IgD-negative memory B cell (primary cell): ENCODE measurements around the gene TAF1D. TPM values are rescaled to one million over a fixed set of nuclear protein-coding genes. Genes with fewer than 3 reads are reported as not detected.

Experiments used
- H3K27ac Mint-ChIP-seq, 3 donors: one replicate each; pipeline ENCODE4 v1.8.0; 2020 to 2022; ENCODE audit warnings: mild to moderate bottlenecking in 3 of 3, mixed read lengths in 3 of 3, moderate library complexity in 1 of 3
- H3K27me3 Mint-ChIP-seq: one replicate; pipeline ENCODE4 v1.8.0; 2021; ENCODE audit warnings: mixed read lengths
- H3K36me3 Mint-ChIP-seq: one replicate; pipeline ENCODE4 v1.8.0; 2020; ENCODE audit warnings: mild to moderate bottlenecking, mixed read lengths
- H3K4me1 Mint-ChIP-seq, 3 donors: one replicate each; pipeline ENCODE4 v1.8.0; 2020 to 2022; ENCODE audit warnings: mixed read lengths in 3 of 3, mild to moderate bottlenecking in 1 of 3
- H3K4me3 Mint-ChIP-seq, 4 donors: one replicate each; pipeline ENCODE4 v1.8.0; 2020 to 2022; ENCODE audit warnings: mild to moderate bottlenecking in 4 of 4, mixed read lengths in 4 of 4, moderate library complexity in 3 of 4
- H3K9me3 Mint-ChIP-seq, 3 donors: one replicate each; pipeline ENCODE4 v1.8.0; 2020 to 2021; ENCODE audit warnings: mixed read lengths in 3 of 3, mild to moderate bottlenecking in 1 of 3
- polyA plus RNA-seq: library from polyadenylated mRNA; unstranded; fragments of 300-500 nt; fragmentation: Illumina TruSeq; gene quantifications from one replicate; pipeline ENCODE4 v1.2.3, GENCODE V29; 2021

Gene TAF1D
- polyA plus RNA-seq, 1 donor from 2014 or later, result 33.4 TPM

DNA sequence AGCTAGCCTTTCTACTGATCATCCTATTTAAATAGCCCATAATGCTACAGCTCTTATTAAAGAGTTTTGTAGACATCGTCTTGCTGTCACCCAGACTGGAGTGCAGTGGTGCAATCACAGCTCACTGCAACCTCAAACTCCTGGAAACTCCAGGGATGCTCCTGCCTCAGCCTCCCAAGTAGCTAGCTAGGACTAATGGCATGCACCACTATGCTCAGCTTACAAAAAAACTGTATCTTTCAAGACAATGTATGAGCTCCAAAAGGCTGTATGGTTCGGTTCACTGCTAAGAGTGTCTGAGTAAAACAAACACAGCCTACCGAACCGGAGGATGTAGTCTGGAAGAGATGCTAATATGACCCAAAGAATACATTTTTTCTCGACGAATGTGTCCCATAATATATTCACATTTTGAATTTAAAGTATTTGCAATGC is 2.6 kb downstream of the TAF1D start:
- Mint-ChIP-seq H3K9me3 (no peaks in the 10 kb centered on the region), H3K4me1 (peaks cover 49 to 61% (median 58%) of the 10 kb centered on the region in 3 donors), H3K27me3 (peaks cover 2% of the 10 kb centered on the region), H3K27ac (peak overlapping the region; percentile 75 to 100 (median 96)), H3K36me3 (peaks cover 8% of the 10 kb centered on the region), H3K4me3 (peak overlapping the region; percentile 97 to 100 (median 100))

DNA sequence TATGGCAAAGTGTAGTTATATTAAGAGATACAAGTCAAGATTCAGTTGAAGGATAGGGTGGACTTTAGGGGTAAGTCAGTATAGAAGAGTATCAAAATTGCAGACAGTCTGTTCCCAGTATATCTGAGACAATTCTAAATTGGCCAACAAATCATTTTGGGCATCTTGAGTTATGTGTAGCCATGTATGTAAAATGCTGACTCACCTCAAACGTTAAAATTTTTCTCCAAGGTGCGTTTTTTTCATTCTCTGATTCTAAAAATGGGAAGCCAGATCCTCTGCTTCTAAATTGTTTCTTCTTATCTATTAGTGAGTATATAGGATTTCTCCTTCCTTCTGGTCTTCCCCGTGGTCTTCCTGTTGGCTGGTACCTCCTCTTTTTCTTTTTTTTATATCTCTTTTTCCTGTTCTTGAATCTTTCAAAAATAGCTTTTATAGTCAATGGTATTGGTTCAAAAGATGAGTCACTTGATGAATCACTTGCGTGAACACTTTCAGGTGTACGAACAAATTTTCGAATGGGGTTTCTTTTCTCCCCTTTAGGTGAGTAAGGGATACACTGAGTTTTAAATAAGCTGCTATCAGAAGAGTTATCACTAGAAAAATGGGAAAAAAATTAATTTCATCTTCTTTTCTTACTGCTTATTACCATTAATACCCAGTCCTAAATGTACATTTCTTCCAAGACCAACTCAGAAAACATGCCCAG is 3.2 kb downstream of the TAF1D start:
- peaks cover 2% of the 10 kb centered on the region for H3K27me3 Mint-ChIP-seq
- peak overlapping the region; percentile 82 to 100 (median 98) for H3K4me3 Mint-ChIP-seq
- peak overlapping the region; percentile 74 to 96 (median 75) for H3K27ac Mint-ChIP-seq
- peaks cover 49 to 66% (median 62%) of the 10 kb centered on the region in 3 donors for H3K4me1 Mint-ChIP-seq
- H3K9me3 Mint-ChIP-seq, result no peaks in the 10 kb centered on the region
- H3K36me3 Mint-ChIP-seq, result peaks cover 8% of the 10 kb centered on the region

DNA sequence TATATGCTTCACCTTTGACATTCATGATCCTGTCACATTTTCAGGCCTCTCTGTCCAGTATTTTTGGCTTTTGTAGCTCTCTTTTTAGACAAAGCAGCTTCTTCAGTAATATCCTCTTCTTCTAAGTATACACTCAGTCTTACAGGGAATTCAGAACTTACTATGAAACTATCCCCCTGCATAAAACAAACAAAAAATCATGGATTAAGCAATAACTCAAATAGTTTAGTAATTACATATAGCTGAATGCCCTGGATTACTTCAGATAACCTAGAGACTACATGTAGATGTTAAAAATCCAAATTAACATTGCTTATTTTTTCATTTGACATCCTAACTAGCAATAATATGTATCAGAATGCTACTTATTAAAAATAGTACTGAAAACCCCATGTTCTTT is 5.2 kb downstream of the TAF1D start:
- Mint-ChIP-seq H3K27ac (peak overlapping the region in 2 of 3 donors; percentile 85 to 96), H3K36me3 (peaks cover 10% of the 10 kb centered on the region)

DNA sequence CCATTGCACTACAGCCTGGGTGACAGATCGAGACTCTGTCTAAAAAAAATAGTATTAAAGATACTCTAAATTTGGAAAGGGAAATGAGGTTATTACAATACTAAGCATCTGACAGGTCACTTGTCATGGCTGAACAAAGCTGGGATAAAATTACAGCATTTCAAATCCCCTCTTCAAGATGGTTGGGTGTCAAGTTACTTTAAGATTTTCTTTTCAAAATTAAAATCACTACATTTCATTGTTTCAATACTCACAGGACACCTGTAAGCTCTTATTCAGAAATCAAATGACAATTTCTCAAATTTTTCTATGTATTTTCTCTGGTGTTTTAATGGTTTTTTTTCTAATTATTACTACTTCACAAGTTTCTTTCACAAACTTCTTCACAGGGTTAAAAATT is 5.7 kb downstream of the TAF1D start:
- Mint-ChIP-seq H3K27ac (peak overlapping the region; percentile 39 to 96 (median 42)), H3K4me1 (peaks cover 45 to 63% (median 60%) of the 10 kb centered on the region in 3 donors), H3K9me3 (no peaks in the 10 kb centered on the region), H3K27me3 (peaks cover 2% of the 10 kb centered on the region), H3K36me3 (peaks cover 10% of the 10 kb centered on the region), H3K4me3 (no peak overlapping the region)

More for the DNA sequence above, 5.2 kb downstream of the TAF1D start:
- H3K9me3 Mint-ChIP-seq, result no peaks in the 10 kb centered on the region
- peaks cover 45 to 64% (median 62%) of the 10 kb centered on the region in 3 donors for H3K4me1 Mint-ChIP-seq
- peaks cover 2% of the 10 kb centered on the region for H3K27me3 Mint-ChIP-seq
- H3K4me3 Mint-ChIP-seq, result no peak overlapping the region

DNA sequence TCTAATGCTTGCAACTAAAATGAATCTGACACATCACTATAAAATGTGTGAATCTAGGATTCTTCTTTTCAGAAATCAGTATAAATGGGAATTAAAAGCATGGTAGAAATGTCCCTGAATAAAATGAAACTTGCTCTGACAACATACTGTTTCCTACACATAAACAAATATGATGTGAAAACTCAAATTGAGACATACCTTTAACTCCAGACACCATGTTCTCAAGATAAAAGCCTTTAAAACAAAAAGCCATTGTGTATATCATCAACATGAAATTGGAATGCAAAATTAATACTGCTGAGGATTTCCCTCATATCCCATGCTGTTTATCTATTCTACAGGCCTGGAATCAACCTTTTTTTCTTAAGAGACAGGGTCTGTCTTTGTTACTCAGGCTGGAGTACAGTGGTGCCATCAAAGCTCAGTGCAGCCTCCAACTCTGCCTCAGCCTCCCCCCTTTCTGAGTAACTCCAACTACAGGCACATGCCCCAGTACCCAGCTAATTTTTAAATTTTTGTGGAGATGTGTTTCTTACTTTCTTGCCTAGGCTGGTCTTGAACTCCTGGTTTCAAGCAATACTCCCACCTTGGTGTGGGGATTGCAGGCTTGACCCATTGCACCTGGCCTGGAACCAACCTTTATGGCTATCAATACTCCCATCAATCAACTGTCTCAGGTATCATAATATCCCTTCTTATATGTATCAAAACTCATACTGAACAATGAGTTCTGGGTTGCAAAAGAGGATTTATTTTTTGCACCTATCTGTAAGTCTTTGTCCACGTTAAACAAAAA is 6.7 kb downstream of the TAF1D start:
- Mint-ChIP-seq H3K9me3 (no peaks in the 10 kb centered on the region), H3K4me3 (peak overlapping the region in 2 of 4 donors; percentile 5 to 45), H3K4me1 (peaks cover 37 to 55% (median 55%) of the 10 kb centered on the region in 3 donors), H3K27ac (peak overlapping the region; percentile 23 to 81 (median 63)), H3K36me3 (peaks cover 5% of the 10 kb centered on the region), H3K27me3 (peaks cover under 1% of the 10 kb centered on the region)

DNA sequence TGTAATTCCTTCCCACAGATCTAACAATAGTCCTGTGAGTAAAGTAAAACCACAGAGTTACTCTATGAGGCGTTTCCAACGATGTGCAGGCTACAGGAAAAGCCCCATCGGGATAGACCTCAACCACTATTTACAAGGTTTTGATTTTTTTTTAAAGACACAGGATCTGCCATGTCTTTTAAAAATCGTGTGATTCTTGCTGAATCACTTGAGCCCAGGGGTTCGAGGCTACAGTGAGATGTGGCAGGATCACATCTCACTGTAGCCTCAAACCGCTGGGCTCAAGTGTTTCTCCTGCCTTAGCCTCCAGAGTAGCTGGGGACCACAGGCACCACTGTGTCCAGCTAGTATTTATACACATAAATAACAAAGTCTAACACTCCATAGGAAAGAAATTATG is 7.8 kb downstream of the TAF1D start:
- Mint-ChIP-seq H3K9me3 (no peaks in the 10 kb centered on the region), H3K27me3 (no peaks in the 10 kb centered on the region), H3K4me3 (no peak overlapping the region)

DNA sequence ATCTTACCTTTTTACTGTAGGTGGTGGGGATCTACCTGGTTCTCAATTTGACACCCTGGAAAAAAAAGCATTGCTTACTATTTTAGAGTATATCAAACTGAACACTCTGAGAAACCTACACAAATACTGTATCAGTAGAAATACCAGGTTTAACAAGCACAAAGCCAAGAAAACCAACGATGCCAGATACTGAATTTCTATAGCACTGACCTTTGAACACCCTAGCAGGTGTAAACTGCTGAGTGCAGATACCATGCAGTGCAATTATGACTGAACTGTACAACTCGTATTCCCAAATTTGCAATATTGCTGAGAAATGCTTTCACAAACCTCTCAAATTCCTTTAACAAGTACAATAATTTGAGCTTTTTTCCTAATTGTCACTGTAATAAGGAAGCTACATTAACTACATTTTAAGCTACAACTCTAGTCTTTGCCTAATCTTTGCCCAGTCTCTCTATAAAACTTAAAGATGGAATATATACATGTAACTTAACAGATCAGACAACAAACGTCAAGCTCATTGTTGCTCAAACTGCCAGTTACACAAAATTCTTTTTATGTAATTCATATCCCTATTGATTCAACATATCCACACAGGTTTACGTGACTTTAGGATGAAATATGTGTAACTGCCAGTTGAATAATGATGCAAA is 8.9 kb downstream of the TAF1D start:
- H3K4me1 Mint-ChIP-seq, result peaks cover 19 to 41% (median 35%) of the 10 kb centered on the region in 3 donors
- peak overlapping the region in 1 of 4 donors; percentile 29 for H3K4me3 Mint-ChIP-seq
- H3K27me3 Mint-ChIP-seq, result no peaks in the 10 kb centered on the region
- peak overlapping the region in 2 of 3 donors; percentile 71 to 85 for H3K27ac Mint-ChIP-seq
- peaks cover 6% of the 10 kb centered on the region for H3K36me3 Mint-ChIP-seq
- no peaks in the 10 kb centered on the region for H3K9me3 Mint-ChIP-seq

More for the DNA sequence above, 7.8 kb downstream of the TAF1D start:
- H3K36me3 Mint-ChIP-seq, result peaks cover 3% of the 10 kb centered on the region
- peak overlapping the region in 2 of 3 donors; percentile 76 to 81 for H3K27ac Mint-ChIP-seq
- H3K4me1 Mint-ChIP-seq, result peaks cover 26 to 45% (median 43%) of the 10 kb centered on the region in 3 donors

DNA sequence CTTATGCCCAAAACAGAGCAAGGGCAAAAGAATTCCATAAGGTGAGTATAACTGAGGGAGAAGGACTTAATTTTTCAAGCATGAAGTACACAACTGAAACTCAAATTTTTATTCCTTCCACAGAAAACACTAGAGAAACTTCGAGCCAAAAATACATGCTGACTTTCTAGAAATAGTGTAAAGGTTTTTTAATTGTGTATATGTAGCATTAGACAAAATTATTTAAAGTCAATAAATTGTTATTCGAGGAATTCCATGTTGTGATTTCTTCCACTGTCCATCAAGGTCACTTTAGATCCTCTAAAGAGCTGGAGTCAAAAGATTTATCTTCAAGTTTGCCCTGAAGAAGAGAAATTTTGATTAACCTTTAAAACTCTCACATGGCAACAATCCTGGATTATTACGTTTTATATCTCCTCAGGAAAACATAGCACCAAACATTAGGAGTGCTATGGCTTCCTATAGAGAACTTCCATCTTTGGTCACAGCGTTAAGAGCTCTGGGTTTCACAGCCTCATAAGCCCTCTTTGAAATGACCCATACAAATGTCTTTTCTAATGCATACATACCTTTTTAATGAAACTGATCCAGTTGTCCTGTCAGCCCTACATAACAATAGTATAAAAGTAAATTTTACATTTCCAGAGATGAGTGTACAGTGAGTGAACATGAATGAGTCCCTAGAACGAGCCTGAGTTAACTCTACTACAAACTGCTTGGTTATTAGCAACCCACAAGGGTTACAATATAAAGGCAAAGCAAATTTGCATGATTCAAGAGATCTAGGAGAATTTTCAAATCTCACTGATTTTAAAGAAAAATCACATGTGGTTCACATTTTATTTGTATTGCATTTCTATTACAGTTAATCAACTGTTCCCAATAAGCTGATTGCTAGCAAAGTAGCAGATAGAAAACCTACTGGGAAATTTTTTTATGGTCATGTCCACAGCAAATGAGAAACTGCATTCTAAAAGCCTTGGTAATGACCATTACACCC is 10.9 kb downstream of the TAF1D start:
- Mint-ChIP-seq H3K4me3 (no peak overlapping the region), H3K36me3 (peaks cover 6% of the 10 kb centered on the region), H3K9me3 (no peaks in the 10 kb centered on the region), H3K27ac (peak overlapping the region in 1 of 3 donors; percentile 41), H3K4me1 (peaks cover 15 to 28% (median 24%) of the 10 kb centered on the region in 3 donors), H3K27me3 (no peaks in the 10 kb centered on the region)

DNA sequence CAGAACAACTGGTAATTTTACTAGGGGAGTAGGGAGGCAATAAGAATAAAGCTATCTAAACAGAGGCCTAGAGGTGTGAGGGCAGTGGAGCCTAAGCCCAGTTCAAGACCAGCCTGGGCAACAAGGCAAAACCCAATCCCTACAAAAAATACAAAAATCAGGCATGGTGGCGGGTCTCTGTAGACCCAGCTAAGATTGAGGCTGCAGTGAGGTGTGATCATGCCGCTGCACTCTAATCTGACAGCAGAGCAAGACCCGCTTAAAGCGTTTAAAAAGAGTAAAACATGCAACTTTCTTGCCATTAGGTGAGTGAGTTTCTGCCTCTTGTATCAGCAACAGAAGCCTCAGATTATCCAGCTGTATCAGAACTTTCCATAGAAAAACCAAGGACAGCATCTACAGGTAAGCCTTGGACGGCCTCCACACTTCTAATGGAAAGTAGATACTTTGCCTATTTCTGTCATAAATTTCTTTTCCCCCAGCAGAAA is 12.1 kb downstream of the TAF1D start:
- no peaks in the 10 kb centered on the region for H3K9me3 Mint-ChIP-seq
- H3K27me3 Mint-ChIP-seq, result no peaks in the 10 kb centered on the region
- peak overlapping the region in 2 of 3 donors; percentile 16 to 24 for H3K27ac Mint-ChIP-seq
- peaks cover 9 to 18% (median 12%) of the 10 kb centered on the region in 3 donors for H3K4me1 Mint-ChIP-seq
- peaks cover 6% of the 10 kb centered on the region for H3K36me3 Mint-ChIP-seq
- no peak overlapping the region for H3K4me3 Mint-ChIP-seq

DNA sequence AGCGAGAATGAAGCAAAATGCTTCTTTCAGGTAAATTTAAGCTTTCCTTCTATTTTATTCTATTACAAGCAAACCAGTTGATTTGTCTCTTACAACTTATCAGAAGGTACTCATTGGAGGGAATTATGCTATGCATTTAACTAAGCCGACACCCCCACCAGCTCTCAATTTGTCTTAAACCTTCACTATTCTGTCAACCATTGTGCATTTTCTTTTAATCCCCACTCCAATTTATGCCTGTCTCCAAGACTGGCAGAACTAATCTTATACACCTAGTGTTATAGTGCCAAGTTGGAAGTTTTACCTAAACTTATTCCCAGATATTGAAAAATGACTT is 12.5 kb downstream of the TAF1D start:
- H3K27me3 Mint-ChIP-seq, result no peaks in the 10 kb centered on the region
- peaks cover 6% of the 10 kb centered on the region for H3K36me3 Mint-ChIP-seq
- H3K4me1 Mint-ChIP-seq, result peaks cover 6 to 14% (median 11%) of the 10 kb centered on the region in 3 donors
- no peaks in the 10 kb centered on the region for H3K9me3 Mint-ChIP-seq
- H3K27ac Mint-ChIP-seq, result peak overlapping the region in 2 of 3 donors; percentile 16 to 84
- no peak overlapping the region for H3K4me3 Mint-ChIP-seq

DNA sequence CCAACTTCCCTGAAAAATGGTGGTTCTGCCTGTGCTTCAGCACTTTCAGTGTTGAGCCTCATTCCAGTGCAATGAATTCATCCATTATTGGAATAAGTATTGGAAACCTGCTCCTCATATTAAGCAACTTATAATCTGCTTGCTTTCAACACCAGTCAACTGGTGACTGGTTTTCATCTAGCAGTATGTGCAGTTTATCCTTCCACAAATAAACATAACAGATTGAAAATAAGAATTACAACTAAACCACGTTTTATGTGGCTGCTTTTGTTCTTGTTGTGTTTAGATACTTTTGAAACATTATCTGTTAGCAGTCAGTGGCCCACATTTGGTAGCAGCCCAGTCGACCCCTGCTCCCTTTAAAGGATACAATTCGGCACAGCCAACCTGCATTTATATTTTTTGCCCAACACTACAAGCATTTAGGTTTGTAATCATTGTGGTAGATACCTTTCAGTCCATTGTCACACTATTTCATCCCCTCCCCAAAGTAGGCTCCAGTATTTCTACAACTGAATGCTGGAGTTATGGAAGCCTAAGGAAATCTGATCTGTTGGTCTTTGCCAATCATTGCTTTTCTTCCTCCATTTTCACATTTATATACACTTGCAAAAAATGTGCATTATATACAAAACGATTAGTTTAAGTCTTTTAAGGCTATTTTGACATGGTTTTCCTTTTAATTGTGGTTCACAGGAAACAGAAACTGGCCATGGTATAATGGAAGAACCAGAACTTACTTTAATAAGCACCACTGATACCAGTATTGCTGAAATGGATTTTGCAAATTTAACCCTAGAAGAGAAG is 13.1 kb downstream of the TAF1D start:
- H3K36me3 Mint-ChIP-seq, result peaks cover 6% of the 10 kb centered on the region
- no peak overlapping the region for H3K4me3 Mint-ChIP-seq
- no peaks in the 10 kb centered on the region for H3K27me3 Mint-ChIP-seq
- peak overlapping the region; percentile 27 to 67 (median 28) for H3K27ac Mint-ChIP-seq
- no peaks in the 10 kb centered on the region for H3K9me3 Mint-ChIP-seq
- peaks cover 6 to 10% (median 7%) of the 10 kb centered on the region in 3 donors for H3K4me1 Mint-ChIP-seq

DNA sequence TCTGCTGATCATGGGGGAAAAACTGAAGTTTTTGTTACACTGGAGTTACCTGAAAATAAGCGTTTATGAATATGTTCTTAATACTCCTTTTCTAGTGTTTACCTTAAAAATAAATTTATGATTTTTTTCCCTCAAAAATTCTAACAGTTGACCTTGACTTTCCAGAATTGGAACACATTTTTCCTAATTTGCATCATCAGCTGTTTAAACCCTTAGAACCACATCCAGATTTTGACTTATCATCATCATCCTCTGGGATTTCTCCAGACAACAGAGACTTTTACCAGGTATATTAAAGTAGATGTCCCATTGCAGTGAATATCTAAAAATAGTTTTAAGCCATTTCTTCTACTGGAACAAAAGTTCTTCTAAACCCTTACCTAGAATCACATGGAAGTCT is 17.2 kb downstream of the TAF1D start:
- H3K4me1 Mint-ChIP-seq, result peaks cover 4 to 8% (median 5%) of the 10 kb centered on the region in 3 donors
- no peaks in the 10 kb centered on the region for H3K9me3 Mint-ChIP-seq
- no peaks in the 10 kb centered on the region for H3K27me3 Mint-ChIP-seq
- H3K36me3 Mint-ChIP-seq, result peaks cover 9% of the 10 kb centered on the region
- no peak overlapping the region for H3K4me3 Mint-ChIP-seq
- H3K27ac Mint-ChIP-seq, result no peak overlapping the region

DNA sequence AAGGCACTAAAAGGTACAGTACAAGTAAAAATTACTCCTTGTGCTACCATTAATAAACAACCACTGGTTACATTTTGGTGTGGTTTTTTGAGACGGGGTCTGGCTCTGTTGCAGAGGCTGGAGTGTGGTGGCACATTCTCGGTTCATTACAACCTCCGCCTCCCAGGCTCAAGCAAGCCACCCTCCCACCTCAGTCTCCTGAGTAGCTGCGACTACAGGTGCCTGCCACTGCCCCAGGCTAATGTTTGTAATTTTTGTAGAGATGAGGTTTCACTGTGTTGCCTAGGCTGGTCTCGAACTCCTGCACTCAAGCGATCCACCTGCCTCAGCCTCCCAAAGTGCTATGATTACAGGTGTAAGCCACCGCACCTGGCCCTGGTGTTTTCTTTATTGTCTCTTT is 20.8 kb downstream of the TAF1D start:
- Mint-ChIP-seq H3K27me3 (no peaks in the 10 kb centered on the region), H3K4me3 (peak overlapping the region in 1 of 4 donors; percentile 58), H3K9me3 (peaks cover 0 to 3% (median 0%) of the 10 kb centered on the region in 3 donors), H3K4me1 (peaks cover 11 to 20% (median 11%) of the 10 kb centered on the region in 3 donors), H3K36me3 (peaks cover 12% of the 10 kb centered on the region), H3K27ac (peak overlapping the region in 1 of 3 donors; percentile 57)
